Stimulated activated CD8-positive, alpha-beta memory T cell treated with anti-CD3 and anti-CD28 coated beads, Interleukin-15, amount 100 ng/mL, for 1 hour (primary cell): ENCODE data around the gene RHCE.
"Not testable (repeated sequence)": the region's sequence is repeated elsewhere in the genome, so short reads cannot be mapped to it uniquely, and the experiment has no call there.

Source experiments
- DNase-seq: peaks from one replicate; pipeline ENCODE4 v3.0.0-alpha.2; 2020; ENCODE audit warnings: low read depth

The RHCE gene

GRCh38 chr1:25432749-25433388 is 12.2 kb upstream of the RHCE start:
- DNase-seq = no peak

GRCh38 chr1:25431955-25432719 is 11.5 kb upstream of the RHCE start:
- no peak for DNase-seq

- no peak for DNase-seq
These were observed 10.6 kb upstream of the RHCE start for GRCh38 chr1:25430967-25431881.

- DNase-seq = peak; percentile 92
These were observed 9.7 kb upstream of the RHCE start, which contains the start of gene MACO1 for GRCh38 chr1:25430073-25430966. TSS of gene MACO1 (plus strand) at chr1:25430897. CDS start at chr1:25431099, 202 bp downstream.

GRCh38 chr1:25428475-25429166 is 8.0 kb upstream of the RHCE start:
- DNase-seq = no peak

- DNase-seq = no peak
These were observed 7.1 kb upstream of the RHCE start for GRCh38 chr1:25427696-25428095.

- no peak for DNase-seq
These were observed 4.8 kb upstream of the RHCE start for GRCh38 chr1:25425098-25426085.

GRCh38 chr1:25423206-25423605 is 2.6 kb upstream of the RHCE start:
- DNase-seq = not testable (repeated sequence)

GRCh38 chr1:25419339-25419738 is 1.3 kb downstream of the RHCE start:
- not testable (repeated sequence) for DNase-seq

GRCh38 chr1:25417280-25417679 is 3.3 kb downstream of the RHCE start:
- DNase-seq = not testable (repeated sequence)

- DNase-seq = not testable (repeated sequence)
These were observed 6.0 kb downstream of the RHCE start for GRCh38 chr1:25414578-25414977.

GRCh38 chr1:25414157-25414556 is 6.5 kb downstream of the RHCE start:
- not testable (repeated sequence) for DNase-seq

GRCh38 chr1:25412872-25413623 is 7.6 kb downstream of the RHCE start:
- DNase-seq = not testable (repeated sequence)

GRCh38 chr1:25409641-25410427 is 10.8 kb downstream of the RHCE start:
- DNase-seq = not testable (repeated sequence)

- not testable (repeated sequence) for DNase-seq
These were observed 14.8 kb downstream of the RHCE start for GRCh38 chr1:25405731-25406305.

GRCh38 chr1:25402947-25403803 is 17.4 kb downstream of the RHCE start:
- not testable (repeated sequence) for DNase-seq
